ENCODE data around the gene ZBTB44. TPM values are rescaled to one million over a fixed set of nuclear protein-coding genes. Genes with fewer than 3 reads are reported as not detected.
A peak's percentile ranks its signal among the peaks of the same experiment; 100 is the strongest.

Gene ZBTB44
- total and polyA plus RNA-seq, 7 donors = 9.2 to 162 (median 73.0) TPM

DNA sequence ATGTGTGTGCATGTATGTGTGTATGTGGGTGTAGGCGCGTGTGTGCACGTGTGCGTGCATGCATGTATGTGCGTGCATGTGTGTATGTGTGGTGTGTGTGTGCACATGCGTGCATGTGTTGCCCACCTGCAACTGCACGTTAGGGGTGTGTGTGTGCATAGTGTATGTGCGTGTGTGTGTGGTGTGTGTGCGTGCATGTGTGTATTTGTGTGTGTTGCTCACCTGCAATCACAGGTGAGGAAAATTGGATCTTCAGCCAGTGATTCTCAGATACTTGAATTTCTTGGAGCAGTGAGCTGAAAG, 100.8 kb downstream of the ZBTB44 start:
- Histone ChIP-seq H3K27me3 (no peaks in the 10 kb centered on the region), H3K4me1 (peaks cover 0 to 8% (median 0%) of the 10 kb centered on the region in 4 donors), H3K36me3 (no peaks in the 10 kb centered on the region), H3K27ac (no peak overlapping the region), H3K4me3 (no peak overlapping the region), H3K9me3 (no peaks in the 10 kb centered on the region)
- WGBS, 2 donors = 88 to 95% methylated on average over 9 of the region's 9 CpGs
- TF ChIP-seq EP300 (IDR thresholded peaks at IDR 0.05) = no peak
- TF ChIP-seq CTCF (IDR thresholded peaks at IDR 0.05) = no peak
- TF ChIP-seq POLR2A (IDR thresholded peaks at IDR 0.05) = no peak
- no peak for TF ChIP-seq POLR2AphosphoS5 (IDR thresholded peaks at IDR 0.05)
- no peak for DNase-seq
- intact Hi-C loops (cut with DNase I) = loop anchor here (2.0 to 10.0 kb wide), 4 partner anchors 173 to 681 kb away; no protein-coding TSS in a partner anchor

GRCh38 chr11:130213143-130213978, 101.4 kb downstream of the ZBTB44 start:
- Histone ChIP-seq H3K27ac (no peak overlapping the region), H3K27me3 (no peaks in the 10 kb centered on the region), H3K4me1 (peaks cover 0 to 8% (median 0%) of the 10 kb centered on the region in 4 donors), H3K36me3 (no peaks in the 10 kb centered on the region), H3K4me3 (no peak overlapping the region), H3K9me3 (no peaks in the 10 kb centered on the region)
- TF ChIP-seq POLR2A (IDR thresholded peaks at IDR 0.05) (no peak), CTCF (IDR thresholded peaks at IDR 0.05) (peak; percentile 89 to 95 (median 90)), POLR2AphosphoS5 (IDR thresholded peaks at IDR 0.05) (no peak), EP300 (IDR thresholded peaks at IDR 0.05) (no peak)
- peak; percentile 77 for DNase-seq
- intact Hi-C loops (cut with DNase I) = loop anchor here (2.0 to 10.0 kb wide), 4 partner anchors 174 to 681 kb away; no protein-coding TSS in a partner anchor
- 37 to 41% methylated on average over 28 of the region's 28 CpGs for WGBS, 2 donors

DNA sequence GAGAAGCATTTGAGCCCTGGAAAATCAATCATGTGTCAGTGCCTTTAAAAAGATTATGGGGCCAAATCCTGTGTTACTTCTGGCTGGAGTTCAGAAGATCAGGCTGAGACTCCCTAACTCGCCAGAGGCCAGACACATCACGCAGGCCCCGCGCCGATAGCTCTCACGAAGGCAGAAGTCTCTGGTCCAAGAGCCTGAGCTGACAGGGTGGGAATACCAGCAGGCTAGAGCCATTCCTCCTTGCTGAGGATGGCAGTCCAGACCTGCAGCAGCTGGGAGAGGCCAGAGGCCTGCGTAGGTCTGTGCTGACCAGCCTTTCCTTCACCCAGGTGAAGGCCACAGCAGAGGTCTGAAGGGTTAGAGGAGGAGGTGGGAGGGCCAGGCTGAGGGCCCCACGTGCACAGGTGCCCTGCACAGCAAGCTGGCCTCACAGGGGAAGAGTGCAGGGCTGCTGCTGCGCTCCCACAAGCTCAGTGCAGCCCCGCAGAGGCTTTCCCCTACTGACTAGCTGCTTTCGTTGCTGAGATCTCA, 102.2 kb downstream of the ZBTB44 start:
- H3K4me3 ChIP-seq = no peak overlapping the region
- no peaks in the 10 kb centered on the region for H3K27me3 ChIP-seq
- no peaks in the 10 kb centered on the region for H3K9me3 ChIP-seq
- intact Hi-C loops (cut with DNase I) = loop anchor here (2.0 to 10.0 kb wide), 4 partner anchors 175 to 682 kb away; no protein-coding TSS in a partner anchor
- peaks cover 0 to 8% (median 0%) of the 10 kb centered on the region in 4 donors for H3K4me1 ChIP-seq
- TF ChIP-seq CTCF (IDR thresholded peaks at IDR 0.05) (no peak), POLR2A (IDR thresholded peaks at IDR 0.05) (no peak), EP300 (IDR thresholded peaks at IDR 0.05) (no peak), POLR2AphosphoS5 (IDR thresholded peaks at IDR 0.05) (no peak)
- no peaks in the 10 kb centered on the region for H3K36me3 ChIP-seq
- no peak overlapping the region for H3K27ac ChIP-seq
- WGBS, 2 donors = 63 to 74% methylated on average over 11 of the region's 11 CpGs
- DNase-seq = peak; percentile 55

GRCh38 chr11:130211781-130212401, 102.8 kb downstream of the ZBTB44 start:
- no peak overlapping the region for H3K27ac ChIP-seq
- TF ChIP-seq POLR2A (IDR thresholded peaks at IDR 0.05) (no peak), POLR2AphosphoS5 (IDR thresholded peaks at IDR 0.05) (no peak), CTCF (IDR thresholded peaks at IDR 0.05) (no peak), EP300 (IDR thresholded peaks at IDR 0.05) (no peak)
- no peaks in the 10 kb centered on the region for H3K36me3 ChIP-seq
- WGBS, 2 donors = 62 to 86% methylated on average over 19 of the region's 19 CpGs
- peak; percentile 48 for DNase-seq
- no peaks in the 10 kb centered on the region for H3K9me3 ChIP-seq
- intact Hi-C loops (cut with DNase I) = loop anchor here (2.0 to 10.0 kb wide), 4 partner anchors 175 to 683 kb away; no protein-coding TSS in a partner anchor
- peaks cover 0 to 8% (median 0%) of the 10 kb centered on the region in 4 donors for H3K4me1 ChIP-seq
- H3K4me3 ChIP-seq = no peak overlapping the region
- H3K27me3 ChIP-seq = no peaks in the 10 kb centered on the region

All from sigmoid colon (tissue), 7 donors.